AG04450 (cell line): Measurements from ENCODE around the gene SLC24A3. TPM values are rescaled to one million over a fixed set of nuclear protein-coding genes. Genes with fewer than 3 reads are reported as not detected.

Source experiments
- CTCF ChIA-PET: fragments of 300-600, 350-600 bp; formaldehyde crosslinking; extraction: SDS; loops from one replicate; lab custom pipeline; 2022; ENCODE audit warnings: antibody characterized with exemption, inconsistent platforms; lab: Charles Lee
- POLR2A ChIA-PET: fragments of 350-600 bp; formaldehyde crosslinking; extraction: SDS; loops from one replicate; lab custom pipeline; 2021; ENCODE audit warnings: antibody characterized with exemption, inconsistent platforms; lab: Yijun Ruan, JAX
- DNase-seq: peaks from one replicate; pipeline ENCODE4 v3.0.0-alpha.2; 2011; ENCODE audit warnings: low read depth, low spot score
- H3K27ac ChIP-seq: one replicate; pipeline ENCODE4 v1.5.1; 2012; ENCODE audit warnings: low read depth, low read length, control low read depth
- H3K27me3 ChIP-seq: one replicate; pipeline ENCODE4 v1.6.0; 2012; ENCODE audit warnings: low read length; ENCODE audit not compliant: control insufficient read depth, insufficient read depth
- H3K4me3 ChIP-seq: 2 replicates; pipeline ENCODE4 v1.5.1; 2011; ENCODE audit warnings: mild to moderate bottlenecking, low read depth, low read length, control low read depth
- H3K9me3 ChIP-seq: 2 replicates; pipeline ENCODE4 v1.5.1; 2012; ENCODE audit warnings: low read length; ENCODE audit not compliant: control insufficient read depth, insufficient read depth
- polyA plus RNA-seq: library from polyadenylated mRNA; depleted of rRNA; stranded (reverse); fragments of >200 nt; gene quantifications from 2 replicates; pipeline ENCODE4 v1.2.3, GENCODE V29; 2011
- TF ChIP-seq, protein P1 (sequence below): IDR thresholded peaks from 2 replicates; pipeline ENCODE4 v1.5.1; 2011; ENCODE audit warnings: low read depth, low read length, control low read depth, inconsistent platforms

Gene SLC24A3
- polyA plus RNA-seq, 1 experiment: not detected

DNA sequence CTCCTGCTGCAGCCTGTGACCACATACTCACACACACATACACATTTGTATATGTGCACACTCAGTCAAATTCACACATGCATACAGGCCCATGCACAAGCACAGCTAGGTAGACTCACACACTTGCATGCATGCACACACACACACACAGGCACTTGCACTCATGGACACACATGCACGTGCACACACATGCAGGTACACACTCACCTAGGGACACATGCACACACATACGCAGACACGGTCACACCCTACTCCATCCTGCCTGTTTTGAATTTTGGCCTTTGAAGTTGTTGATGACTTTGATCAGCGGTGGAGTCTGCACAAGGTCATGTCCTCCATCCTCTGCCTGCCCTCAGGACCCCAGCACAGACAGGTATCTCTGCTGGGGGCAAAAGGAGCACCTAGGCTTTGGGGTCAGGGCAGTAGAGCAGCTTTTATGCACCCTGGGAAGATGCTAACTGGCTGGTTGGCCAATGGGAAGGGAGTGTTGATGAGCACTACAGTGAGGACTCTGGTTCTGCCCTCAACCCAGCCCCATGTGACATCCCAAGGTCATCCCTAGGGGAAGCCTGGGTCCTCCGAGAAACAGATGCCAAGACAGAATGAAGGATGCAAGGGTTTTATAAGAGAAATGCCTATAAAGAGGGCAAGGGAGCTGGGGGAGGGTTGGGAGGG is 218.3 kb downstream of the SLC24A3 start:
- TF ChIP-seq, protein P1, sequence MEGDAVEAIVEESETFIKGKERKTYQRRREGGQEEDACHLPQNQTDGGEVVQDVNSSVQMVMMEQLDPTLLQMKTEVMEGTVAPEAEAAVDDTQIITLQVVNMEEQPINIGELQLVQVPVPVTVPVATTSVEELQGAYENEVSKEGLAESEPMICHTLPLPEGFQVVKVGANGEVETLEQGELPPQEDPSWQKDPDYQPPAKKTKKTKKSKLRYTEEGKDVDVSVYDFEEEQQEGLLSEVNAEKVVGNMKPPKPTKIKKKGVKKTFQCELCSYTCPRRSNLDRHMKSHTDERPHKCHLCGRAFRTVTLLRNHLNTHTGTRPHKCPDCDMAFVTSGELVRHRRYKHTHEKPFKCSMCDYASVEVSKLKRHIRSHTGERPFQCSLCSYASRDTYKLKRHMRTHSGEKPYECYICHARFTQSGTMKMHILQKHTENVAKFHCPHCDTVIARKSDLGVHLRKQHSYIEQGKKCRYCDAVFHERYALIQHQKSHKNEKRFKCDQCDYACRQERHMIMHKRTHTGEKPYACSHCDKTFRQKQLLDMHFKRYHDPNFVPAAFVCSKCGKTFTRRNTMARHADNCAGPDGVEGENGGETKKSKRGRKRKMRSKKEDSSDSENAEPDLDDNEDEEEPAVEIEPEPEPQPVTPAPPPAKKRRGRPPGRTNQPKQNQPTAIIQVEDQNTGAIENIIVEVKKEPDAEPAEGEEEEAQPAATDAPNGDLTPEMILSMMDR: no peak
- CTCF ChIA-PET: no interaction called here

DNA sequence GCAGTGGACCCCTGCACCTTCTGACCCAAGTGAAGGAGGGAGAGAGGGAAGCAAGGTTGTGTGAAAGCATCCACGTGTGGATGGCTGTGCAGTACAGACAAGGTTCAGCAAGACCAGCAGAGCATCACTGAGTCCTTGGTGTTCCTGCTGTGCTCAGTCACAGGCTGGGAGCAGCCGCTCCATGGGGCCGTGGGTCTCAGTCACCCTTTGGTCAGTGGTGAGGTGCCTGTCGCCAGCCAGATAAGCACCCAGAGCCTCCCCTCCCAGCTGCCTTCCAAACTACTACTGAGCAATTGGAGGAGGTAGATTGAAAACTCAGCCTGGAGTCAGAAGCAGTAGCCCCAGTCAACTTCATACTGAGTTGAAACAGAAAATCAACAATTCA is 218.9 kb downstream of the SLC24A3 start:
- Histone ChIP-seq H3K9me3 (peaks cover 7% of the 10 kb centered on the region), H3K27ac (no peak overlapping the region), H3K4me3 (no peak overlapping the region), H3K27me3 (no peaks in the 10 kb centered on the region)
- POLR2A ChIA-PET: no interaction called here
- CTCF ChIA-PET: no interaction called here
- DNase-seq: no peak
- TF ChIP-seq, protein P1: no peak

More for the DNA sequence above, 218.3 kb downstream of the SLC24A3 start:
- H3K27ac ChIP-seq: no peak overlapping the region
- H3K27me3 ChIP-seq: no peaks in the 10 kb centered on the region
- POLR2A ChIA-PET: no interaction called here
- DNase-seq: no peak
- H3K9me3 ChIP-seq: peaks cover 7% of the 10 kb centered on the region
- H3K4me3 ChIP-seq: no peak overlapping the region

- TF ChIP-seq, protein P1: no peak
- no peak for DNase-seq
- Histone ChIP-seq H3K27me3 (no peaks in the 10 kb centered on the region), H3K4me3 (no peak overlapping the region), H3K9me3 (peaks cover 5% of the 10 kb centered on the region), H3K27ac (no peak overlapping the region)
- POLR2A ChIA-PET: no interaction called here
- CTCF ChIA-PET: no interaction called here
Measured at GRCh38 chr20:19431906-19432305, 219.5 kb downstream of the SLC24A3 start.

- no peak for DNase-seq
- Histone ChIP-seq H3K9me3 (peaks cover 6% of the 10 kb centered on the region), H3K27me3 (no peaks in the 10 kb centered on the region), H3K4me3 (no peak overlapping the region), H3K27ac (no peak overlapping the region)
- TF ChIP-seq, protein P1: no peak
- POLR2A ChIA-PET: no interaction called here
- CTCF ChIA-PET: interaction anchor here (1.2 kb wide), 1 partner anchor 154 kb away, joined by 3 read pairs; no protein-coding TSS in a partner anchor
Measured at GRCh38 chr20:19433371-19434350, 221.2 kb downstream of the SLC24A3 start.

DNA sequence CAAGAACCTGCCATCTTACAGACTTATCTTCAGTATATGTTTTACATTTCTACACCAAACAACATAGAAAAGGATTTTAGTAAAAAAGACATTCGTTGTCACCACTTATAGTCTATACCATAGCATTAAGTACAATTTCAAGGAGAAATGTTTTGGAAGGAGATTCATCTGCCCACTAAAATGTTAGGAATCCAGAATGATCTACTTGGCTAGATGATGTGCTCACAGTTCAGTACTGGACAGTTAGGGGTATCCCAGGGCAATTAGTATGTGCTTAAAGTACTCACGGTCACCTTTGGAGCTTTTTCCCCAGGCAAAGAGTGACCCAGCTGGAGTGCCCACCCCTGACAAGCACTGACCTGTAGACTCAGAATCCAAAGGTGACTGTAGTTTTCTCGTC is 222.9 kb downstream of the SLC24A3 start:
- DNase-seq: no peak
- ChIA-PET POLR2A (no interaction called here), CTCF (no interaction called here)
- TF ChIP-seq, protein P1: no peak
- no peaks in the 10 kb centered on the region for H3K27me3 ChIP-seq
- H3K9me3 ChIP-seq: peaks cover 10% of the 10 kb centered on the region
- no peak overlapping the region for H3K4me3 ChIP-seq
- H3K27ac ChIP-seq: no peak overlapping the region
